RWPE2 (cell line): ENCODE data around the gene DBNL.
A peak's percentile ranks its signal among the peaks of the same experiment; 100 is the strongest.
"Not testable (repeated sequence)": the region's sequence is repeated elsewhere in the genome, so short reads cannot be mapped to it uniquely, and the experiment has no call there.

Experiments used
- ATAC-seq: fragments of 200-7000 bp; cut with Tn5 transposase; 3 replicates; pipeline ENCODE4 v1.9.1; 2021; ENCODE audit warnings: low read depth
- DNase-seq: peaks from one replicate; pipeline ENCODE4 v3.0.0-alpha.2; 2020; ENCODE audit warnings: low spot score
- H3K27ac ChIP-seq: fragments of 450-650 bp; 2 replicates; pipeline ENCODE4 v1.5.1; 2017; ENCODE audit warnings: mild to moderate bottlenecking; ENCODE audit not compliant: poor library complexity, severe bottlenecking
- H3K27me3 ChIP-seq: fragments of 250-450 bp; sonication (Bioruptor Pico); 2 replicates; pipeline ENCODE4 v1.5.1; 2021; ENCODE audit warnings: mild to moderate bottlenecking, moderate library complexity; ENCODE audit not compliant: insufficient read depth, poor library complexity, severe bottlenecking
- H3K36me3 ChIP-seq: fragments of 250-450 bp; sonication (Bioruptor Pico); 2 replicates; pipeline ENCODE4 v1.5.1; 2020; ENCODE audit warnings: low read depth, mild to moderate bottlenecking, moderate library complexity
- H3K4me1 ChIP-seq: fragments of 250-450 bp; sonication (Bioruptor Pico); 2 replicates; pipeline ENCODE4 v1.5.1; 2021; ENCODE audit warnings: mild to moderate bottlenecking, moderate library complexity; ENCODE audit not compliant: insufficient read depth, poor library complexity, severe bottlenecking
- H3K4me3 ChIP-seq: fragments of 250-450 bp; sonication (Bioruptor Pico); 2 replicates; pipeline ENCODE4 v1.5.1; 2021; ENCODE audit warnings: mild to moderate bottlenecking, moderate library complexity; ENCODE audit not compliant: severe bottlenecking
- H3K9me3 ChIP-seq: fragments of 250-450 bp; sonication (Bioruptor Pico); 2 replicates; pipeline ENCODE4 v1.5.1; 2021; ENCODE audit warnings: mild to moderate bottlenecking, moderate library complexity; ENCODE audit not compliant: severe bottlenecking
- CTCF ChIP-seq: fragments of 450-650 bp; IDR thresholded peaks from one replicate; pipeline ENCODE4 v1.5.1; 2017; ENCODE audit warnings: mild to moderate bottlenecking, moderate library complexity; ENCODE audit not compliant: poor library complexity, severe bottlenecking

Gene DBNL

GRCh38 chr7:44044315-44045225 is at the start of gene DBNL:
Gene DBNL, plus strand, starts transcription at chr7:44044702. Its CDS starts 36 bp downstream, at chr7:44044738.
- Histone ChIP-seq H3K4me1 (no peaks in the 10 kb centered on the region), H3K27ac (peak within 1 kb of the TSS; percentile 66), H3K27me3 (no peaks in the 10 kb centered on the region), H3K9me3 (no peaks in the 10 kb centered on the region), H3K36me3 (peaks cover 30% of the 10 kb centered on the region), H3K4me3 (peak within 1 kb of the TSS; percentile 73)
- DNase-seq (peak; percentile 94), ATAC-seq (peak; percentile 92)
- no peak for TF ChIP-seq CTCF

GRCh38 chr7:43997532-43997931 is 47.0 kb upstream of the DBNL start, which contains the start of gene SPDYE1:
Gene SPDYE1, plus strand, starts transcription at chr7:43997897. Its CDS starts 2,053 bp downstream, at chr7:43999950.
- H3K27ac ChIP-seq, ATAC-seq, DNase-seq, H3K4me3 ChIP-seq, H3K4me1 ChIP-seq, H3K9me3 ChIP-seq, H3K36me3 ChIP-seq, H3K27me3 ChIP-seq: not testable (repeated sequence)

- DNase-seq, H3K36me3 ChIP-seq, ATAC-seq, H3K4me1 ChIP-seq, H3K27ac ChIP-seq, H3K9me3 ChIP-seq, H3K27me3 ChIP-seq, H3K4me3 ChIP-seq: not testable (repeated sequence)
These were observed 32.4 kb upstream of the DBNL start for GRCh38 chr7:44012081-44012480.

DNA sequence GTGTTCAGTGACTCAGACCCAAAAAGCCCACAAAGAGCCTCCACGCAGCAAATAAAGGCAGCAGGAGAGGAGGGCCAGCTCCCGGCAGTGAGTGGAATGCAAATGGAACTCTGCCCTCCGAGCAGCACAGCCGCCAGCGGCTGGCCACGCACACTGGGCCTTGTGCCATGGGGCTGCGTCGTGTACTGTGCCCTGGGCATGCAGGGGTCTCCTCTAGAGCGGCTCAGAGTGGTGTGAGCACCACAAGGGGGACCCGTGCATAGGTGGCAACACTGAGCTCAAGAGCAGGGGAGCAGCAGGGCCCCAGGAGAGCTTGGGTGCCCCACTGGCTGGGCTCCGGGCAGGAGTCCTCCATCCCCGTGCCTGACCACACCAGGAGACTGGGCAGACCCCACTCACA is 29.4 kb upstream of the DBNL start:
- not testable (repeated sequence) for H3K27ac ChIP-seq, DNase-seq, H3K4me3 ChIP-seq, H3K27me3 ChIP-seq, ATAC-seq, H3K4me1 ChIP-seq, H3K36me3 ChIP-seq, H3K9me3 ChIP-seq

DNA sequence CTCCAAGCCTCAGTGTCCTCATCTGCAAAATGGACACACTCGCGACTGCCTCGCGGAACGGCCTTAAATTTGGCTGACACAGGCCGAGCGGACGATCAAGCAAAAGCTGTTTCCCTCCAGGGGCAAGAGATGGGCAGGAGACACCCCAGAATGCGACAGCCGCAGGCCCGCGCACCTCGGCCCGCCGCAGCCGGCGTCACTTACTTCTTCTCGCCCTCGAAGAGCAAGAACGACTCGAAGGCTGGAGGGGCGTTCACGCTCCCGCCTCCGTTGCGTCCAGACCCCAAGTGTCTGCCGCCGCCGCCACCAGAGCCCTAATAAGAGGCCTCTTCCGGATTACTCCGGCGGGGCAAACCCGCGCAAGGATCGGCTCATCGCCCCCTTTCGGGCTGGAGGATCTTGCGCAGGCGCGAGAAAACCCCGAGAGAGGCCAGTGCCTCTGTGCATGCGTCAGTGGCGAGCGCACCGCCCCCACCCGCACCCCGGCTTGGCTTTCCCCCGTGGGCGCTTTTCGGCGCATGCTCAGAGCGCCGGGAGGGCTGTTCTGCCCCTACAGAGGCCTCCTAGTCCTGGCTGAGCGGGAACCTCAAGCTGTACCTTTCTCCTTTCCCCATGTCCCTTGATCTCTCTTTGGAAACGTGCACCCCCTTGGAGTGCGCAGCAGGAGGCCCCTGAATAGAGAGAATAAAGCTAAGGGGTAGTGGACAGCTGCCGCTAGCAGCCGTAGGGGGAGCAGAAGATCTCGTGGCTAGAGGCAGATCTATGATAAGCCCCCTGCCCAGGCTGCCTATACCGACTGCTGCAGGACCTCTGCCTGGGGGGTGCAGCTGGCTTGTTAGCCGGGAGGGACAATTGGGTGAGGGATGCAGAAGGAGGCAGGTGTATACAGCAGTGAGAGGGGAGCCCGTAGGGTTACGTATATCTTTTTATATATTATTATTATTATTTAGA is 25.4 kb upstream of the DBNL start:
- DNase-seq = peak; percentile 93
- H3K27me3 ChIP-seq, H3K9me3 ChIP-seq, H3K4me1 ChIP-seq, H3K36me3 ChIP-seq, H3K27ac ChIP-seq: not testable (repeated sequence)
- ATAC-seq = peak; percentile 90
- peak; percentile 89 for TF ChIP-seq CTCF
- H3K4me3 ChIP-seq = peak overlapping the region; percentile 52

- not testable (repeated sequence) for H3K36me3 ChIP-seq, H3K4me1 ChIP-seq, DNase-seq, H3K27me3 ChIP-seq, H3K27ac ChIP-seq, ATAC-seq, H3K9me3 ChIP-seq, H3K4me3 ChIP-seq
These were observed 24.7 kb upstream of the DBNL start for GRCh38 chr7:44019825-44020224.

GRCh38 chr7:44022069-44022468 is 22.4 kb upstream of the DBNL start:
- H3K27ac ChIP-seq, H3K9me3 ChIP-seq, H3K4me3 ChIP-seq, H3K36me3 ChIP-seq, H3K4me1 ChIP-seq, ATAC-seq, DNase-seq, H3K27me3 ChIP-seq: not testable (repeated sequence)

GRCh38 chr7:44022796-44023467 is 21.6 kb upstream of the DBNL start:
- DNase-seq, H3K4me1 ChIP-seq, H3K27me3 ChIP-seq, H3K4me3 ChIP-seq, H3K36me3 ChIP-seq, H3K9me3 ChIP-seq, H3K27ac ChIP-seq: not testable (repeated sequence)
- peak; percentile 44 for ATAC-seq

DNA sequence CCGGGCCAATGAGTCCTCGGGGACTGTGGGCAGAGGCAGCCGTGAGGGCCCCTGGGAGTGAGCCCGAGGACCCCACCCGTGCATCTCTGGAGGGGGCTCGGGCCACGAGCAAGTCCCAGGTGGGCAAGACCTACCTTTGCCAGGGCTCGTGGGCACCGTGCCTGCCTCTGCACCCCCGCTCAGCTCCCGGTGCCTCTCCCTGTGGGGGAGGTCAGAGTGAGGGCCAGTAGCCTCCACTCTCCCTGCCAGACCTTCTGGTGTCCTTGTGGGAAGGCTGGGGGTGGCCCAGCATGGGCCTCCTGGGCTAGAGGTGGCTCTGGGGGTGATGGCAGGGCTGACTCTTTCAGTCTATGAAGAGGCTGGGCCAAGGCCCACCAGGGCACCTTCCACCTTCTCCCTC is 15.1 kb upstream of the DBNL start:
- H3K36me3 ChIP-seq, H3K27ac ChIP-seq, H3K9me3 ChIP-seq, H3K27me3 ChIP-seq, ATAC-seq, H3K4me1 ChIP-seq, DNase-seq, H3K4me3 ChIP-seq: not testable (repeated sequence)
